GM23248 (cell line): ENCODE results near the gene DNAI1.

Experiments
- EZH2 ChIP-seq: fragments of 200-600 bp; sonication (generic); IDR thresholded peaks from 2 replicates; pipeline ENCODE4 v1.6.1; 2018; ENCODE audit warnings: antibody characterized with exemption, mild to moderate bottlenecking; ENCODE audit not compliant: insufficient read depth, poor library complexity, severe bottlenecking
- EZH2phosphoT487 ChIP-seq: fragments of 200-600 bp; sonication (generic); IDR thresholded peaks from 2 replicates; pipeline ENCODE4 v1.6.1; 2018; ENCODE audit warnings: antibody characterized with exemption, moderate library complexity, mild to moderate bottlenecking, low read depth; ENCODE audit not compliant: insufficient read depth

- TF ChIP-seq EZH2, result no peak
- TF ChIP-seq EZH2phosphoT487, result no peak
These were observed 35.4 kb downstream of the DNAI1 start for GRCh38 chr9:34493972-34494535.
